HG03066 (cell line): Measurements from ENCODE around the gene CCDC124.
A peak's percentile ranks its signal among the peaks of the same experiment; 100 is the strongest.

Experiments used
- ATAC-seq: cut with Tn5 transposase; IDR thresholded peaks from one replicate; pipeline ENCODE4 v1.9.1; 2021; ENCODE audit warnings: low read depth; ENCODE audit not compliant: unreplicated experiment

Gene CCDC124

GRCh38 chr19:17933414-17934129 is 757 bp downstream of the CCDC124 start:
- ATAC-seq, result no peak

DNA sequence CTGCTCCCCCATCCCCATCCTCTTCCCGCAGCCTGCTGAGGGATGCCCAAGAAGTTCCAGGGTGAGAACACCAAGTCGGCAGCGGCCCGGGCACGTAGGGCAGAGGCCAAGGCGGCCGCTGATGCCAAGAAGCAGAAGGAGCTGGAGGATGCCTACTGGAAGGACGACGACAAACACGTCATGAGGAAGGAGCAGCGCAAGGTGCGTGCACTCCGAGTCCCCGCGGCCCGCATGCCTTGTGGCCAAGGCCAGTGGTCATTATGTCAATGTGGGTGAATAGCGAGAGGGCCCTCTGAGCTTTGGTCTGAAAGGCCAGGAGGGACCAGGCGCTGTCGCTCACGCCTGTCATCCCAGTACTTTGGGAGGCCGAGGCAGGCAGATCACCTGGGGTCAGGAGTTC is 3.6 kb downstream of the CCDC124 start:
- ATAC-seq, result no peak

DNA sequence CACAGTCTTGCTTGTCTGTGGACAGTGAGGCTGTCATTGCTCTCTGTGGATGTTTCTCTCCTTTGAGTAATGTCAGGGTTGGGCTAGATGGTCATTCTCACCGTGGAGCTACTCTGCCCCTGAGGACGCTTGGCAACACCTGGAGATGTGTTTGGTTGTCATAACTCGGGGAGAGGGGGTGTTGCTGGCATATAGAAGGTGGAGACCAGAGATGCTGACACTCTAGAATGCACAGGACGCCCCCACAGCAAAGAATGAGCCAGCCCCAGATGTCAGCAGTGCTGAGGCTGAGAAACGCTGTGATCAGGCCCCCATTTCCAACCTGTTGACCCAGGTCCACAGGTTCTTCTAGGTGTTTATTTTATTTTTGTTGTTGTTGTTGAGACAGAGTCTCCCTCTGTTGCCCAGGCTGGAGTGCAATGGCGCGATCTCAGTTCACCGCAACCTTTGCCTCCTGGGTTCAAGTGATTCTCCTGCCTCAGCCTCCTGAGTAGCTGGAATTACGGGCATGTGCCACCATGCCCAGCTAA is 4.6 kb downstream of the CCDC124 start:
- ATAC-seq, result no peak

DNA sequence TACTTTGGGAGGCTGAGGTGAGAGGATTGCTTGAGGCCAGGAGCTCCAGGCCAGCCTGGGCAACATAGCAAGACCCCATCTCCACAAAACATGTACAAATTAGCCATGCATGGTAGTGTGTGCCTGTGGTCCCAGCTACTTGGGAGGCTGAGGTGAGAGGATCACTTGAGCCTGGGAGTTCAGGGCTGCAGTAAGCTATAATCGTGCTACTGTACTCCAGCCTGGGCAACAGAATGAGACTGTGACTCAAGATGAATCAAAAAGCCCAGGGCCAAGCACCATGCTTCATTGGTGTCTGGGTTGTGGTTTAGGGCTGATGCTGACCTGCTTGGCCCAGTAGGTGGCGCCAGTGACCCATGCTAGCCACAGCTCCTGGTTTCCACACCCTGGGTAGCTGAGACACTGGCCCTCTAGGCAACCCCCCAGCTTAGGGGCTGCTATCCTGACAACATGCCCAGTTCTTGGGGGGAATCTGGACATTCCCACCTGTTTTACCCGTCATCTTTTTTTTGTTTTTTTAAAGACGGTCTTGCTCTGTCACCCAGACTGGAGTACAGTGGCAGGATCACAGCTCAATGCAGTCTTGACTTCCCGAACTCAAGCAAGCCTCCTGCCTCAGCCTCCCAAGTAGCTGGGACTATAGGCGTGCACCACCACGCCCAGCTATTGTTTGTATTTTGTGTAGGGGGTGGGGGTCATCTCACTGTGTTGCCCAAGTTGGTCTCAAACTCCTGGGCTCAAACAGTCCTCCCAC is 5.5 kb downstream of the CCDC124 start:
- no peak for ATAC-seq

DNA sequence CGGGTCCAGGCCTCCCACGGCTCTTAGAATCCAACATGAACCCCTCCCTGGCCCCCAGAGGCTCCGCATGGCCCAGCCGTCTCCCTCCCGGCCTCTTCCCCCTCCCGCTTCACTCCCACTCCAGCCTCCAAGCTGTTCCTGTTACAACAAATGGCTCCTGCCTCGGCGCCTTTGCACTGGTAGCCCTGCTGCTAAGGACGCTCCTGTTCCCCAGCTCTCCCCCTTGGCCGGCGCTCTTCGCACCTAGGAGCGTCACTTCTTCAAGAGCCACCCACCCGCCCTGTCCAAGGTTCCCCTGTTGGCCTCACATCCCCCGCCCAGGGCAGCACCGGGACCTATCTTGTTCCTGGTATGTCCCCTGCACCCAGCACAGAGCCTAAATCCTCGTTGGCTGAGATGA is 9.4 kb downstream of the CCDC124 start:
- ATAC-seq, result no peak

- no peak for ATAC-seq
Measured at GRCh38 chr19:17942582-17943273, 9.9 kb downstream of the CCDC124 start.

GRCh38 chr19:17943274-17944221 is 10.7 kb downstream of the CCDC124 start:
- ATAC-seq, result no peak

DNA sequence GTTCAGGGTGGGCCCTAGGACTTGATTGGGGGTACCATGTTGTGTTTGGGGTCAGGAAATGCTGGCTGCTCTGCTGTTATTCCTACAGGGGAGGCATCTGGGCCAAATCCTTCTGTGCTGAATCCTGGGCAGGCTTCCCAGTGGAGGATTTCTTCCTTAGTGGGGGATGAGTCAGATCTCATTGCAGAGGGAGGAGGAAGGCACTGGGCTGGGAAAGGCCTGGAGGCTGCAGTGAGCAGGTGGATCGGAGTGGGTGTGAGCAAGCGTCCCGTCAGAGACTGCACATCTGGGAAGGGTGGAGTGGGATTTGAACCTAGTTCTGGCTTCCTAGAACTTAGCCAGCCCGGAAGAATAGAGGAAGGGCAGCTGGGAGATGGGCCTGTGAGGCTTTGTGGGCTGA is 11.5 kb downstream of the CCDC124 start:
- no peak for ATAC-seq

- ATAC-seq, result peak; percentile 23
Measured at GRCh38 chr19:17946965-17947784, 14.4 kb downstream of the CCDC124 start.

- peak; percentile 47 for ATAC-seq
Measured at GRCh38 chr19:17947815-17948513, 15.1 kb downstream of the CCDC124 start.

GRCh38 chr19:17948514-17948900 is 15.7 kb downstream of the CCDC124 start:
- ATAC-seq, result no peak

GRCh38 chr19:17948931-17949930 is 16.4 kb downstream of the CCDC124 start:
- no peak for ATAC-seq

GRCh38 chr19:17949956-17950309 is 17.1 kb downstream of the CCDC124 start:
- no peak for ATAC-seq

DNA sequence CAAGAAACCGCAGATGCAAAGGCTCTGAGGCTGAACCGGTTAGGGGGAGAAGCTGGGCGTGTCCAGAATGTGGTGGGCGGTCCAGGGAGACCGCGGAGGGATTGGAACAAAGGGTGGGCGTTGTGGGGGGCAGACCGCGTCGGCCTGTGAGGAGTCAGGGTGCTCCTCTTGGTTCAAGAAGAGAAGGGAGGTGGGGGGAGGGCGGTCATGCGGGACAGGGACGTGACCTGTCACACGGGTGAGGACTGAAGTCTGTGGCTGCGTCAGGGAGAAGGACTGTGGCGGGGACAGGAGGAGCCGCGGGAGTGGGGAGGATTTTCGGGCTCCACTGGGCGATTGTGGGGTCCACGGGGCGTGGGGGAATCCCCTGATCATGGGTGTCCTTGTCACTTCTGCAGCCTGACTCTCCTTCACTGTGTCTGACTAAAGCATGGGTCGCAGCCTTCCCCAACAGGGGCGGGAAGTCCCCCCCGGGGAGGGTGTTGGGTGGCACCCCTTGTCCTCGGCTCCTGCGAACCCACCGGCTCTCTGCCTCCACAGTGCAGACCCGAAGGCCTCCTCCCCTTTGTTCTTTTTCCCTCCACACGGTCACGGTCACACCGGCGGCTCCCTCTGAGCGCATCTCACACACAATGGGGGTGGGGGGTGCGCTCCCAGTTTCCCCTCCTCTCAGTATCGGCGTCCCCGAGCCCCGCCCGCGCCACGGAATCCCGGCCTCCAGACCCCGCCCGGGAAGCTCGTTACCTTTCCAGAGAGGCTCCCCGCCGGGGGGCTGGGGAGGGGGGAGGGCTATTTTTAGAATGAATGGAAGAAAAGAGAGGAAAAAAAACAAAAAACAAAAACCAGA is 17.7 kb downstream of the CCDC124 start:
- no peak for ATAC-seq

DNA sequence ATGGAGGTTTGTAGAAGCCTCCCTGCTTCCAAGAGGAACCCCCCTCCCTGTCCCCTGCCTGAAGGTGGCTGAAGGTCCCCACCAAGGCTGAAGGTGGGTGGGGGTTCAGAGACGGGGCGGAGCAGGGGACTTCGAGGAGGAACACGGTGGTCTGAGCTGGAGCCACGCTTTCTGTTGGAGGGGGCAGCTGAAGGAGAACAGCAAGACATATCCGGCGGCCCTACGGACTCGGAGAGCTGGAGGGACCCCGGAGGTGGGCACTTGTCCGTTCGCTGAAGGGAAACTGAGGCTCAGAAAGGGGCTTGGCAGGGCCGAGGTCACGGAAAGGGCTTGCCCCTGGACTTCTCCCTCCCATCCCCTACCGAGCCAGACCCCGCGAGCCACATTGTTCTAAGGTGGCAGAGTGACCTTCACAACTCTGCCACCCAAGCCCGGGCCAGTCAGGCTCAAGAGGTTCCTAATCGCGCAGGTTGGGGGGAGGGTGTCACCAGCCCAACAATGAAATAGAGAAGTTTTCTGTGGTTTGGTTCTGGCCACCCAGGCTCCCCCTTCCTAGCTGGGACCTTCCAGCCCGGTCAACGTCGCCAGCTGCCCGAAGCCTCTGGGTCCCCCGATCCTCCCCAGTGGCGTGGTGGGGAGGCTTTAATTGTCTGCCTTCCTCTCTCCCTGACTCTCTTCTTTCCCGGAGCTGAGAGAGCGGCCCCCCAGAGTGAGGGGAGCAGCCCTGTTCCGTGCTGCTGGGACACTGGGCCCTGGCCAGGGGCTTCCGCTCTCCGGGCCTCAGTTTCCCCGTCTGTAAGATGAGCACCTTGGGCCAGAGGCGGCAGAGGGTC is 18.6 kb downstream of the CCDC124 start:
- no peak for ATAC-seq
